HEK293 (cell line): Measurements from ENCODE around the gene RDH16.

Experiments
- CTCF ChIA-PET: fragments of 350-600 bp; formaldehyde crosslinking; extraction: SDS; loops from one replicate; lab custom pipeline; 2021; ENCODE audit warnings: antibody characterized with exemption; lab: Yijun Ruan, JAX
- POLR2A ChIA-PET: fragments of 300-600 bp; formaldehyde crosslinking; extraction: SDS; loops from one replicate; lab custom pipeline; 2020; ENCODE audit warnings: antibody characterized with exemption, inconsistent platforms; lab: Yijun Ruan, JAX
- H3K27ac ChIP-seq: fragments of 200-500 bp; sonication (Bioruptor generic); 2 replicates; pipeline ENCODE4 v1.5.1; 2014; ENCODE audit warnings: low read depth, low read length, control low read depth, inconsistent platforms; ENCODE audit errors: extremely low read depth
- H3K36me3 ChIP-seq, 2 experiments: fragments of 200-500 bp in 1 of 2; sonication (Bioruptor generic) in 1 of 2; 1 replicate in 1 of 2; 2 replicates in 1 of 2; pipeline ENCODE4 v1.5.1; 2014 to 2017; ENCODE audit warnings: inconsistent platforms in 2 of 2, low read length in 2 of 2; ENCODE audit not compliant: control insufficient read depth in 2 of 2, insufficient read depth in 1 of 2
- H3K4me1 ChIP-seq: fragments of 200-500 bp; sonication (Bioruptor generic); 2 replicates; pipeline ENCODE4 v1.5.1; 2014; ENCODE audit warnings: mild to moderate bottlenecking, low read length, inconsistent platforms; ENCODE audit not compliant: control insufficient read depth, insufficient read depth
- H3K4me3 ChIP-seq: 2 replicates; pipeline ENCODE4 v1.5.1; 2011; ENCODE audit warnings: low read depth, mild to moderate bottlenecking, control low read depth, low read length, moderate library complexity
- H3K9me3 ChIP-seq: fragments of 200-500 bp; sonication (Bioruptor generic); 2 replicates; pipeline ENCODE4 v1.5.1; 2014; ENCODE audit warnings: low read depth, low read length, inconsistent platforms; ENCODE audit not compliant: control insufficient read depth, insufficient read depth
- MYNN ChIP-seq: fragments of 450-650 bp; formaldehyde crosslinking; IDR thresholded peaks from 2 replicates; pipeline ENCODE4 v1.5.1; 2016; ENCODE audit warnings: missing biosample characterization, missing genetic modification characterization, borderline replicate concordance
- SALL2 ChIP-seq: fragments of 450-650 bp; formaldehyde crosslinking; IDR thresholded peaks from 2 replicates; pipeline ENCODE4 v1.5.0; 2017; ENCODE audit warnings: missing biosample characterization, mild to moderate bottlenecking, missing genetic modification characterization, borderline replicate concordance
- SCRT1 ChIP-seq: fragments of 450-650 bp; formaldehyde crosslinking; IDR thresholded peaks from 2 replicates; pipeline ENCODE4 v1.5.1; 2016; ENCODE audit warnings: missing biosample characterization, missing genetic modification characterization, borderline replicate concordance
- ZNF155 ChIP-seq: fragments of 450-650 bp; formaldehyde crosslinking; IDR thresholded peaks from 2 replicates; pipeline ENCODE4 v1.5.1; 2016; ENCODE audit warnings: missing biosample characterization, missing genetic modification characterization
- ZNF501 ChIP-seq: fragments of 450-650 bp; formaldehyde crosslinking; IDR thresholded peaks from 2 replicates; pipeline ENCODE4 v1.5.1; 2016; ENCODE audit warnings: missing biosample characterization, missing genetic modification characterization
- ZNF529 ChIP-seq: fragments of 450-650 bp; formaldehyde crosslinking; IDR thresholded peaks from 2 replicates; pipeline ENCODE4 v1.5.1; 2017; ENCODE audit warnings: missing genetic modification characterization, missing biosample characterization; ENCODE audit not compliant: insufficient replicate concordance
- ZNF561 ChIP-seq: fragments of 450-650 bp; IDR thresholded peaks from 2 replicates; pipeline ENCODE4 v1.5.1; 2018; ENCODE audit warnings: missing biosample characterization, missing genetic modification characterization, borderline replicate concordance
- ZNF624 ChIP-seq: fragments of 450-650 bp; formaldehyde crosslinking; IDR thresholded peaks from 2 replicates; pipeline ENCODE4 v1.5.1; 2017; ENCODE audit warnings: missing biosample characterization, missing genetic modification characterization
- ZNF701 ChIP-seq: fragments of 450-650 bp; formaldehyde crosslinking; IDR thresholded peaks from 2 replicates; pipeline ENCODE4 v1.5.1; 2016; ENCODE audit warnings: missing biosample characterization, missing genetic modification characterization
- ZNF76 ChIP-seq: fragments of 450-650 bp; formaldehyde crosslinking; IDR thresholded peaks from 2 replicates; pipeline ENCODE4; 2016; ENCODE audit warnings: low read depth, missing biosample characterization, missing genetic modification characterization, borderline replicate concordance
- ZNF768 ChIP-seq: fragments of 450-650 bp; formaldehyde crosslinking; IDR thresholded peaks from 2 replicates; pipeline ENCODE4 v1.5.1; 2018; ENCODE audit warnings: missing biosample characterization, mild to moderate bottlenecking, missing genetic modification characterization
- ZSCAN16 ChIP-seq: fragments of 450-650 bp; formaldehyde crosslinking; IDR thresholded peaks from 2 replicates; pipeline ENCODE4 v1.5.1; 2016; ENCODE audit warnings: missing biosample characterization, missing genetic modification characterization
- TF ChIP-seq, protein P1 (sequence below): fragments of 450-650 bp; formaldehyde crosslinking; IDR thresholded peaks from 2 replicates; pipeline ENCODE4 v1.5.1; 2016; ENCODE audit warnings: missing biosample characterization, missing genetic modification characterization, borderline replicate concordance
- TF ChIP-seq, protein P2 (sequence below): fragments of 450-650 bp; formaldehyde crosslinking; IDR thresholded peaks from 2 replicates; pipeline ENCODE4 v1.5.1; 2016; ENCODE audit warnings: missing biosample characterization, missing genetic modification characterization, low read depth
- TF ChIP-seq, protein P3 (sequence below): fragments of 450-650 bp; IDR thresholded peaks from 2 replicates; pipeline ENCODE4 v1.5.1; 2018; ENCODE audit warnings: missing biosample characterization, mild to moderate bottlenecking, missing genetic modification characterization
- TF ChIP-seq, protein P4 (sequence below): fragments of 450-650 bp; formaldehyde crosslinking; IDR thresholded peaks from 2 replicates; pipeline ENCODE4 v1.5.1; 2016; ENCODE audit warnings: missing biosample characterization, missing genetic modification characterization
- TF ChIP-seq, protein P5 (sequence below): fragments of 450-650 bp; formaldehyde crosslinking; IDR thresholded peaks from 2 replicates; pipeline ENCODE4 v1.5.1; 2016; ENCODE audit warnings: missing biosample characterization, missing genetic modification characterization

The RDH16 gene

DNA sequence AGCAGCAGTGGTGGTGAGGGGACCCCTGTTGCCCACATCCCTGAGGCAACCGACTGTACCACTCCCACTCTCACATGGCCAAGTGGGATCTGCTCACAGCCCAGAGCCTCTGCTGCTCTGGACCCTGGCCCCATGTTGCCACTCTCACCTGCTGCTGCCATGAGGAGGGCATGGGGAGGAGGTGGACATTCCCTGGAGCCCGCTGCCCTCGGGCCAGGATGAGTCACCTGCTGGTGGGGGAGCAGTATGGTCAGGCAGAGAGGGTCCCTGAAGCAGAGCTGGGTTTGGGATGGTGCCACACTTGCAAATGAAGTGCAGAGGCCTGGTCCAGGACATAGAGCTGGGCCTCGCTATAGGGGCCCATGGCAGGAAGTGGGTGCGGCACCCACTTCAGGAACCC lies 49.3 kb downstream of the RDH16 start:
- ChIA-PET CTCF (interaction anchor here (0.6 kb wide), 1 partner anchor 97 kb away, joined by 3 read pairs; no protein-coding TSS in a partner anchor), POLR2A (no interaction called here)
- Histone ChIP-seq H3K36me3 (no peaks in the 10 kb centered on the region), H3K9me3 (no peaks in the 10 kb centered on the region), H3K4me3 (no peak overlapping the region), H3K4me1 (no peaks in the 10 kb centered on the region), H3K27ac (no peak overlapping the region)
- TF ChIP-seq, protein P1, sequence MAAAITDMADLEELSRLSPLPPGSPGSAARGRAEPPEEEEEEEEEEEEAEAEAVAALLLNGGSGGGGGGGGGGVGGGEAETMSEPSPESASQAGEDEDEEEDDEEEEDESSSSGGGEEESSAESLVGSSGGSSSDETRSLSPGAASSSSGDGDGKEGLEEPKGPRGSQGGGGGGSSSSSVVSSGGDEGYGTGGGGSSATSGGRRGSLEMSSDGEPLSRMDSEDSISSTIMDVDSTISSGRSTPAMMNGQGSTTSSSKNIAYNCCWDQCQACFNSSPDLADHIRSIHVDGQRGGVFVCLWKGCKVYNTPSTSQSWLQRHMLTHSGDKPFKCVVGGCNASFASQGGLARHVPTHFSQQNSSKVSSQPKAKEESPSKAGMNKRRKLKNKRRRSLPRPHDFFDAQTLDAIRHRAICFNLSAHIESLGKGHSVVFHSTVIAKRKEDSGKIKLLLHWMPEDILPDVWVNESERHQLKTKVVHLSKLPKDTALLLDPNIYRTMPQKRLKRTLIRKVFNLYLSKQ (tag by site-specific recombination), result no peak
- TF ChIP-seq ZNF501 (tag by site-specific recombination), result no peak
- no peak for TF ChIP-seq ZNF701
- TF ChIP-seq, protein P2, sequence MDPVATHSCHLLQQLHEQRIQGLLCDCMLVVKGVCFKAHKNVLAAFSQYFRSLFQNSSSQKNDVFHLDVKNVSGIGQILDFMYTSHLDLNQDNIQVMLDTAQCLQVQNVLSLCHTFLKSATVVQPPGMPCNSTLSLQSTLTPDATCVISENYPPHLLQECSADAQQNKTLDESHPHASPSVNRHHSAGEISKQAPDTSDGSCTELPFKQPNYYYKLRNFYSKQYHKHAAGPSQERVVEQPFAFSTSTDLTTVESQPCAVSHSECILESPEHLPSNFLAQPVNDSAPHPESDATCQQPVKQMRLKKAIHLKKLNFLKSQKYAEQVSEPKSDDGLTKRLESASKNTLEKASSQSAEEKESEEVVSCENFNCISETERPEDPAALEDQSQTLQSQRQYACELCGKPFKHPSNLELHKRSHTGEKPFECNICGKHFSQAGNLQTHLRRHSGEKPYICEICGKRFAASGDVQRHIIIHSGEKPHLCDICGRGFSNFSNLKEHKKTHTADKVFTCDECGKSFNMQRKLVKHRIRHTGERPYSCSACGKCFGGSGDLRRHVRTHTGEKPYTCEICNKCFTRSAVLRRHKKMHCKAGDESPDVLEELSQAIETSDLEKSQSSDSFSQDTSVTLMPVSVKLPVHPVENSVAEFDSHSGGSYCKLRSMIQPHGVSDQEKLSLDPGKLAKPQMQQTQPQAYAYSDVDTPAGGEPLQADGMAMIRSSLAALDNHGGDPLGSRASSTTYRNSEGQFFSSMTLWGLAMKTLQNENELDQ (tag by site-specific recombination), result no peak
- TF ChIP-seq, protein P3, sequence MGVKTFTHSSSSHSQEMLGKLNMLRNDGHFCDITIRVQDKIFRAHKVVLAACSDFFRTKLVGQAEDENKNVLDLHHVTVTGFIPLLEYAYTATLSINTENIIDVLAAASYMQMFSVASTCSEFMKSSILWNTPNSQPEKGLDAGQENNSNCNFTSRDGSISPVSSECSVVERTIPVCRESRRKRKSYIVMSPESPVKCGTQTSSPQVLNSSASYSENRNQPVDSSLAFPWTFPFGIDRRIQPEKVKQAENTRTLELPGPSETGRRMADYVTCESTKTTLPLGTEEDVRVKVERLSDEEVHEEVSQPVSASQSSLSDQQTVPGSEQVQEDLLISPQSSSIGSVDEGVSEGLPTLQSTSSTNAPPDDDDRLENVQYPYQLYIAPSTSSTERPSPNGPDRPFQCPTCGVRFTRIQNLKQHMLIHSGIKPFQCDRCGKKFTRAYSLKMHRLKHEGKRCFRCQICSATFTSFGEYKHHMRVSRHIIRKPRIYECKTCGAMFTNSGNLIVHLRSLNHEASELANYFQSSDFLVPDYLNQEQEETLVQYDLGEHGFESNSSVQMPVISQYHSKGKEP (tag by site-specific recombination), result no peak
- TF ChIP-seq, protein P4, sequence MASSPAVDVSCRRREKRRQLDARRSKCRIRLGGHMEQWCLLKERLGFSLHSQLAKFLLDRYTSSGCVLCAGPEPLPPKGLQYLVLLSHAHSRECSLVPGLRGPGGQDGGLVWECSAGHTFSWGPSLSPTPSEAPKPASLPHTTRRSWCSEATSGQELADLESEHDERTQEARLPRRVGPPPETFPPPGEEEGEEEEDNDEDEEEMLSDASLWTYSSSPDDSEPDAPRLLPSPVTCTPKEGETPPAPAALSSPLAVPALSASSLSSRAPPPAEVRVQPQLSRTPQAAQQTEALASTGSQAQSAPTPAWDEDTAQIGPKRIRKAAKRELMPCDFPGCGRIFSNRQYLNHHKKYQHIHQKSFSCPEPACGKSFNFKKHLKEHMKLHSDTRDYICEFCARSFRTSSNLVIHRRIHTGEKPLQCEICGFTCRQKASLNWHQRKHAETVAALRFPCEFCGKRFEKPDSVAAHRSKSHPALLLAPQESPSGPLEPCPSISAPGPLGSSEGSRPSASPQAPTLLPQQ (tag by site-specific recombination), result no peak
- TF ChIP-seq ZNF529 (tag by site-specific recombination), result no peak
- TF ChIP-seq ZSCAN16 (tag by site-specific recombination), result no peak
- TF ChIP-seq ZNF768 (tag by site-specific recombination), result no peak
- TF ChIP-seq SCRT1, result no peak
- TF ChIP-seq, protein P5, sequence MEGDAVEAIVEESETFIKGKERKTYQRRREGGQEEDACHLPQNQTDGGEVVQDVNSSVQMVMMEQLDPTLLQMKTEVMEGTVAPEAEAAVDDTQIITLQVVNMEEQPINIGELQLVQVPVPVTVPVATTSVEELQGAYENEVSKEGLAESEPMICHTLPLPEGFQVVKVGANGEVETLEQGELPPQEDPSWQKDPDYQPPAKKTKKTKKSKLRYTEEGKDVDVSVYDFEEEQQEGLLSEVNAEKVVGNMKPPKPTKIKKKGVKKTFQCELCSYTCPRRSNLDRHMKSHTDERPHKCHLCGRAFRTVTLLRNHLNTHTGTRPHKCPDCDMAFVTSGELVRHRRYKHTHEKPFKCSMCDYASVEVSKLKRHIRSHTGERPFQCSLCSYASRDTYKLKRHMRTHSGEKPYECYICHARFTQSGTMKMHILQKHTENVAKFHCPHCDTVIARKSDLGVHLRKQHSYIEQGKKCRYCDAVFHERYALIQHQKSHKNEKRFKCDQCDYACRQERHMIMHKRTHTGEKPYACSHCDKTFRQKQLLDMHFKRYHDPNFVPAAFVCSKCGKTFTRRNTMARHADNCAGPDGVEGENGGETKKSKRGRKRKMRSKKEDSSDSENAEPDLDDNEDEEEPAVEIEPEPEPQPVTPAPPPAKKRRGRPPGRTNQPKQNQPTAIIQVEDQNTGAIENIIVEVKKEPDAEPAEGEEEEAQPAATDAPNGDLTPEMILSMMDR (tag by site-specific recombination), result no peak

DNA sequence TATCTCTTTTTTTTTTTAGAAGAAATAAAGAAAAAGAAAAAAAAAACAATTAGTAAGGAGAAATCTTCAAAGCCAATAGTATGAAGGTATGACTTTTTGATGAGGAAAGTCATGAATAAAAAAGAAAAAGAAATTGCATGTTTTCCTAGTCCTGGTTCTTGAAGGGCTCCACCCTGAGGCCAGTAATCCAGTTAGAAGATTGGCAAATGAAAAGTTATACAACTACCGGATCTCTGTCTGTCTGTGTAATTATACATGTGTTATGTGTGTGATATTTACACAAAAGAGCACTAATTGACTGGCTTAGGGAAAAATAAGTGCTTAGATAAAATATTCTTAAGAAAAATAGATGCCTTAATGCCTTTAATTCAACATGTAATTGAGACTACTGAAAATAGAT lies 51.6 kb downstream of the RDH16 start:
- ChIA-PET POLR2A (no interaction called here), CTCF (interaction anchor here (1.2 kb wide), 1 partner anchor 82 kb away, joined by 3 read pairs; no protein-coding TSS in a partner anchor)
- H3K9me3 ChIP-seq, result no peaks in the 10 kb centered on the region
- H3K27ac ChIP-seq, result no peak overlapping the region
- no peak overlapping the region for H3K4me3 ChIP-seq
- H3K36me3 ChIP-seq, result no peaks in the 10 kb centered on the region
- H3K4me1 ChIP-seq, result no peaks in the 10 kb centered on the region
- TF ChIP-seq ZNF561 (tag by site-specific recombination) (no peak), SALL2 (tag by site-specific recombination) (no peak), ZNF624 (no peak), MYNN (tag by site-specific recombination) (no peak), ZNF155 (tag by site-specific recombination) (no peak), ZNF76 (tag by site-specific recombination) (no peak)
